Stimulated activated naive CD8-positive, alpha-beta T cell treated with anti-CD3 and anti-CD28 coated beads, Interleukin-15, Interleukin-2, amounts not matched to agents 100 ng/mL and 50 ng/mL, for 24 hours (primary cell): ENCODE measurements around the gene DNAJC15.
"Not testable (repeated sequence)": the region's sequence is repeated elsewhere in the genome, so short reads cannot be mapped to it uniquely, and the experiment has no call there.

ENCODE experiments used
- H3K27ac Mint-ChIP-seq: one replicate; pipeline ENCODE4 v1.8.0; 2021; ENCODE audit warnings: mild to moderate bottlenecking, mixed read lengths
- H3K27me3 Mint-ChIP-seq: one replicate; pipeline ENCODE4 v1.8.0; 2021; ENCODE audit warnings: mixed read lengths
- H3K36me3 Mint-ChIP-seq: one replicate; pipeline ENCODE4 v1.8.0; 2021; ENCODE audit warnings: low read depth, mixed read lengths
- H3K4me1 Mint-ChIP-seq: one replicate; pipeline ENCODE4 v1.8.0; 2021; ENCODE audit warnings: low read depth, mixed read lengths
- H3K4me3 Mint-ChIP-seq: one replicate; pipeline ENCODE4 v1.8.0; 2021; ENCODE audit warnings: mild to moderate bottlenecking, mixed read lengths
- H3K9me3 Mint-ChIP-seq: one replicate; pipeline ENCODE4 v1.8.0; 2021; ENCODE audit warnings: mixed read lengths

The DNAJC15 gene

DNA sequence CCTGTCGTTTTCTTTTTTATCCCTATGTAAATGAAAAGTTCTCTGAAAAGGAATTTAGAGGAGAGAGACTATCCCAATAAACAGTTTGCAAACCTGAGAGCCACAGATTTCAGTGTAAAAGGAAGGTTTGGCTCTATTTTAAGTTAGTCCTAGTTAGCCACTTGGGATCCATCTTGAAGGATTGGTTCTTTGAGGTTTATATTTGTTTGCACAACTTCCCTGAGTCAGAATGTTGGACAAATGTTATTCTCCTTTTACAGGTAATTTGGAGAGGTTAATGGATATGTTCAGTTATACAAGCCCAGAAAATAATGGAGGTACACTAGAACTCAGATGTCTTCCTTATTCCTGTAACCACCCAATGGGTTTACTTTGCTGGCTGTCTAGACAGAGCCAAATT is 2.6 kb upstream of the DNAJC15 start:
- no peak overlapping the region for H3K27ac Mint-ChIP-seq
- no peaks in the 10 kb centered on the region for H3K36me3 Mint-ChIP-seq
- no peaks in the 10 kb centered on the region for H3K27me3 Mint-ChIP-seq
- no peaks in the 10 kb centered on the region for H3K9me3 Mint-ChIP-seq
- peaks cover 20% of the 10 kb centered on the region for H3K4me1 Mint-ChIP-seq
- H3K4me3 Mint-ChIP-seq, result no peak overlapping the region

GRCh38 chr13:43021926-43022670 is 1.3 kb upstream of the DNAJC15 start:
- no peak overlapping the region for H3K4me3 Mint-ChIP-seq
- H3K27ac Mint-ChIP-seq, result no peak overlapping the region
- no peaks in the 10 kb centered on the region for H3K27me3 Mint-ChIP-seq
- H3K4me1 Mint-ChIP-seq, result peaks cover 21% of the 10 kb centered on the region
- H3K9me3 Mint-ChIP-seq, result no peaks in the 10 kb centered on the region
- H3K36me3 Mint-ChIP-seq, result no peaks in the 10 kb centered on the region

GRCh38 chr13:43022934-43023288 is 475 bp upstream of the DNAJC15 start:
- Mint-ChIP-seq H3K27ac (peak overlapping the region; percentile 94), H3K4me1 (peaks cover 25% of the 10 kb centered on the region), H3K36me3 (peaks cover 2% of the 10 kb centered on the region), H3K4me3 (peak overlapping the region; percentile 96), H3K27me3 (no peaks in the 10 kb centered on the region), H3K9me3 (no peaks in the 10 kb centered on the region)

GRCh38 chr13:43026262-43026661 is 2.9 kb downstream of the DNAJC15 start:
- no peak overlapping the region for H3K27ac Mint-ChIP-seq
- H3K4me3 Mint-ChIP-seq, result no peak overlapping the region
- peaks cover 9% of the 10 kb centered on the region for H3K36me3 Mint-ChIP-seq
- no peaks in the 10 kb centered on the region for H3K9me3 Mint-ChIP-seq
- peaks cover 36% of the 10 kb centered on the region for H3K4me1 Mint-ChIP-seq
- H3K27me3 Mint-ChIP-seq, result no peaks in the 10 kb centered on the region

DNA sequence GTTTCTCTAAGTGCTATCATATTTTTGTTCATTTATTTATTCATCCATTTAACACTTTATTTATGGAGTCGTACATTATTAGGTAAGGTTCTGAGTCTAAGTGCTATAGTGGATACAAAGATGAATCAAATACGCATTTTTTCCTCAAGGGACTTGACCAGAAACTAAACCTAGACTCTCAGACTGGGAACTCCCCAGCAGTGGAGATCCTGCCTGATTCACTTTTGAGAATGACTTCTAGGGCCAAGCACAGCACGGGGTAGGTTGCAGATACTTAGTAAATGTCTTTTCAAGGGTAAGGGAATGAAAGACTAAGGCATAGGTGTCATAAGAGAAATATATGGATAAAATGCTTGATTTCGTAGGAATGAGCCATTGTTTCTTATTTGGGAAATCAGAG is 7.2 kb downstream of the DNAJC15 start:
- Mint-ChIP-seq H3K4me1 (peaks cover 16% of the 10 kb centered on the region), H3K27me3 (no peaks in the 10 kb centered on the region), H3K9me3 (peaks cover 4% of the 10 kb centered on the region), H3K4me3 (no peak overlapping the region), H3K27ac (no peak overlapping the region), H3K36me3 (peaks cover 20% of the 10 kb centered on the region)

- H3K36me3 Mint-ChIP-seq, result peaks cover 20% of the 10 kb centered on the region
- no peak overlapping the region for H3K27ac Mint-ChIP-seq
- H3K9me3 Mint-ChIP-seq, result peaks cover 4% of the 10 kb centered on the region
- no peak overlapping the region for H3K4me3 Mint-ChIP-seq
- peaks cover 16% of the 10 kb centered on the region for H3K4me1 Mint-ChIP-seq
- no peaks in the 10 kb centered on the region for H3K27me3 Mint-ChIP-seq
Measured at GRCh38 chr13:43031881-43032280, 8.5 kb downstream of the DNAJC15 start.

GRCh38 chr13:43033038-43033437 is 9.7 kb downstream of the DNAJC15 start:
- H3K27ac Mint-ChIP-seq, result no peak overlapping the region
- H3K4me3 Mint-ChIP-seq, result no peak overlapping the region
- H3K27me3 Mint-ChIP-seq, result no peaks in the 10 kb centered on the region
- H3K4me1 Mint-ChIP-seq, result peaks cover 10% of the 10 kb centered on the region
- peaks cover 4% of the 10 kb centered on the region for H3K9me3 Mint-ChIP-seq
- H3K36me3 Mint-ChIP-seq, result peaks cover 17% of the 10 kb centered on the region

- Mint-ChIP-seq H3K4me3 (no peak overlapping the region), H3K27ac (no peak overlapping the region), H3K4me1 (peaks cover 13% of the 10 kb centered on the region), H3K9me3 (peaks cover 4% of the 10 kb centered on the region), H3K36me3 (peaks cover 15% of the 10 kb centered on the region), H3K27me3 (no peaks in the 10 kb centered on the region)
Measured at GRCh38 chr13:43036351-43037250, 13.2 kb downstream of the DNAJC15 start.

DNA sequence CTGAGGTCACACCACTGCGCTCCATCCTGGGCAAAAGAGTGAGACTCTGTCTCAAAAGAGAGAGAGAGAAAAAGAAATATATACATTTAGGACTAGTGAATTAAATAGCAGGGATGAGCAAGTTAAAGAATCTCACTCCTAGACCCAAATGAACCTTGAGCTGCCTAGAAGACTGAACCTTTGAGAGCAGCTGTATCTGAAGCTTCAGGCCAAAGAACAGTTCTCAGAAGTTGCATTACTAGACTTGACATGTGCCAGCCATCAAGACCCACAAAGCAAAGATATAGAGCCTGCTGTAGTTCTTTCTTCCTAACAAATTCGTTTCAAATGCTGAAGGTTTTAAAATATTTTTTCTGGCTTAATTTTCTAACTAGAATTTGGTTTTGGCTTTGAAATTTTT is 16.6 kb downstream of the DNAJC15 start:
- Mint-ChIP-seq H3K36me3 (peaks cover 4% of the 10 kb centered on the region), H3K4me3 (no peak overlapping the region), H3K27me3 (no peaks in the 10 kb centered on the region), H3K4me1 (peaks cover 44% of the 10 kb centered on the region), H3K27ac (no peak overlapping the region), H3K9me3 (no peaks in the 10 kb centered on the region)

GRCh38 chr13:43040581-43041368 is 17.4 kb downstream of the DNAJC15 start:
- H3K36me3 Mint-ChIP-seq, H3K9me3 Mint-ChIP-seq, H3K27me3 Mint-ChIP-seq, H3K4me3 Mint-ChIP-seq, H3K27ac Mint-ChIP-seq: not testable (repeated sequence)
- H3K4me1 Mint-ChIP-seq, result peaks cover 52% of the 10 kb centered on the region

DNA sequence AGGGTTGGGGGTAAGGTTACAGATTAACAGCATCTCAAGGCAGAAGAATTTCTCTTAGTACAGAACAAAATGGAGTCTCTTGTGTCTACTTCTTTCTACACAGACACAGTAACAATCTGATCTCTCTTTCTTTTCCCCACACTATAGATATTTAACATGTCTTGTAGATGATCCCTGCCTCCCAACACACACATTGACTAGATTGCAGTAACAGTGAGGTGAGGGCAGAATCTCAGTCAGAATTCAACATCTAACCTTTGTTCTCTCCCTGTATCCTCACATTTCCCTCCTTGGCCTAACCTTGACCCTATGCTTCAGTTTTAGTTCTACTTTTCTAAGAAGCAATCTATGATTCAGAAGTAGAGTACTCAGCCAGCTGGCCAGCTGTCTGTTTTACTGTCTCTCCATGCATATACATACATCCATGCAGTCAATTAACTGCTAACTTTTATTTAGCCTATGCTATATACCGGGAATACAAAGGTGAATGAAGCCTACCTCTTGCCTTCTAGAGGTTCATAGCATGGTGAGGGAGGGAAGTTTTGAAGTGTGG is 18.1 kb downstream of the DNAJC15 start:
- Mint-ChIP-seq H3K36me3 (peaks cover 4% of the 10 kb centered on the region), H3K27ac (no peak overlapping the region), H3K27me3 (no peaks in the 10 kb centered on the region), H3K9me3 (no peaks in the 10 kb centered on the region), H3K4me1 (peaks cover 58% of the 10 kb centered on the region), H3K4me3 (no peak overlapping the region)

DNA sequence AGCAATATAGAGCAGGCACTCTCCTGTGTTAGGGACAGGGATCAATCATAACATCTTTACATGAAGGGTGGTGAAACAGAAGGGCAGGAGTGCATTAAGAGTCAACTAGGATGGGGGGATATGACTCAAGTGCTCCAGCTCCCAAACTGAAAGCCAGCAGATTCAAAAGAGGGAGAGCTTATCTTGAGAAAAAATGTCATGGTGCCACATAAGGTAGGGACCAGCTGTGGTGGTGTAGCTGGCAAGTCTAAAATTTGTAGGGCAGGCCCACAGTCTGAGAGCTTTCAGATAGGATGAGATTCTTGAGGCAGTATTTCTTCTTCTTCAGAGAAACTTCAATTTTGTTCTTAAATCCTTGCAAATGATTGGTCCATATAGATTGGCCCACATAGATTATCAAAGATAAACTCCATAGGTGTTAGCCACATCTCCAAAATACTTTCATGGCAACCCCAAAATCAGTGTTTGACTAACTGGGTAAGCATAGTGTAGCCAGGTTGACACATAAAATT is 19.1 kb downstream of the DNAJC15 start:
- peaks cover 62% of the 10 kb centered on the region for H3K4me1 Mint-ChIP-seq
- no peaks in the 10 kb centered on the region for H3K9me3 Mint-ChIP-seq
- peaks cover 4% of the 10 kb centered on the region for H3K36me3 Mint-ChIP-seq

GRCh38 chr13:43044720-43045301 is 21.4 kb downstream of the DNAJC15 start:
- no peaks in the 10 kb centered on the region for H3K9me3 Mint-ChIP-seq
- peaks cover 71% of the 10 kb centered on the region for H3K4me1 Mint-ChIP-seq
- no peaks in the 10 kb centered on the region for H3K36me3 Mint-ChIP-seq
- H3K4me3 Mint-ChIP-seq, result no peak overlapping the region
- peak overlapping the region; percentile 59 for H3K27ac Mint-ChIP-seq
- H3K27me3 Mint-ChIP-seq, result no peaks in the 10 kb centered on the region

More for the DNA sequence above, 19.1 kb downstream of the DNAJC15 start:
- H3K27ac Mint-ChIP-seq, result peak overlapping the region; percentile 57
- H3K27me3 Mint-ChIP-seq, result no peaks in the 10 kb centered on the region
- H3K4me3 Mint-ChIP-seq, result no peak overlapping the region

DNA sequence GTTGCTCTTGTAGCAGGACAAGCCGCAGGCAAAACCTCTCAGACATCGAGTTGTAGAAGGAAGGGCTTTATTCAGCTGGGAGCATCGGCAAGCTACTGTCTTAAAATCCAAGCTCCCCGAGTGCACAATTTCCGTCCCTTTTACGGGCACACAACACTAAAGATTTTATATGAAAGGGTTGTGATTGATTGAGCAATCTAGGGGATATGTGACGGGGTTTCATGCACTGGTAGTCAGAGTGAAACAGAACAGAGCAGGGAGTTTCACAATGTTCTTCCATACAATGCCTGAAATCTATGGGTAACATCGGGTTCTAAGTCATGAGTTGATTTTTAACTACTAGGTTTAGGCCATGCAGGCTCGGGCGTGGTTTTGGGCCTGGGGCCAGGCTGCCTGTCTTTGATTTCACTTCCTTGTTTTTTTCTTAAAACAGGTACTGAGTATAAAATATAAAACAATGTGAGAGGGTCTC is 22.0 kb downstream of the DNAJC15 start:
- H3K27me3 Mint-ChIP-seq, H3K9me3 Mint-ChIP-seq, H3K36me3 Mint-ChIP-seq, H3K4me3 Mint-ChIP-seq: not testable (repeated sequence)
- Mint-ChIP-seq H3K4me1 (peaks cover 71% of the 10 kb centered on the region), H3K27ac (peak overlapping the region; percentile 59)
